ENCODE results near the gene PPP4R1.

DNA sequence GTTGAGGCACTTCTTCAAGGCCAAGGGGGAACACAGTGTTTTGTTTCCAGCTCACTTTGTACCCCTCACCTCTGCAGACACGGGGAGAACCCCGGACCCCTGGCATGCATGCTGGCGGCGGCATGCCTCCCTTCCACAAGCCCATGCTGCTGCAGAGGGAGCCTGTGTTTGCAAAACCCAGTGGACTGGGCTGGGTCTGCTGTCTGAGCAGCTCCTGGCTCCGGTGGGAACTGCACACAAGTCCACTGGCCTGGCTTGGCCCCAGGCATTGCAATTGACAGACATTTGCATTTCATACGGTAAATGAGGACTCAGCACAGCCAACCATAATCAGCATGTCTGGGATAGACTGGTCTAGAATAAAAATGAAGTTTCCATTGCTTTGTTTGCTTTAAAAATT, 76.7 kb downstream of the PPP4R1 start:
- TF ChIP-seq CTCF (optimal IDR thresholded peaks at IDR 0.05 in 1 of 3, IDR thresholded peaks at IDR 0.05 in 1 of 3, conservative IDR thresholded peaks at IDR 0.05 in 1 of 3; ENCODE audit: extremely low read depth in 1 of 3, insufficient read depth in 2 of 3, low read length in 3 of 3) (no peak), EZH2 (IDR thresholded peaks at IDR 0.05; ENCODE audit: low read length) (no peak)

Data from keratinocyte (primary cell).